SK-N-SH treated with all-trans-retinoic acid at 6 μM for 48 hours (cell line): Measurements from ENCODE around the gene KIAA0753.

ENCODE experiments used
- ATAC-seq: fragments of 200-7000 bp; cut with Tn5 transposase; 3 replicates; pipeline ENCODE4 v1.9.1; 2020; ENCODE audit warnings: mild to moderate bottlenecking, moderate library complexity
- BACH2 ChIP-seq: fragments of 250-450 bp; sonication (Bioruptor Pico); IDR thresholded peaks from 2 replicates; pipeline ENCODE4 v1.9.0; 2021; ENCODE audit warnings: mild to moderate bottlenecking, borderline replicate concordance
- CSDC2 ChIP-seq: fragments of 250-450 bp; sonication (Bioruptor Pico); IDR thresholded peaks from 2 replicates; pipeline ENCODE4 v1.5.0; 2020; ENCODE audit warnings: mild to moderate bottlenecking, moderate library complexity
- ESRRG ChIP-seq: fragments of 250-450 bp; sonication (Bioruptor Pico); IDR thresholded peaks from 2 replicates; pipeline ENCODE4 v1.6.1; 2021; ENCODE audit warnings: mild to moderate bottlenecking
- GLIS3 ChIP-seq: fragments of 250-450 bp; sonication (Bioruptor Pico); IDR thresholded peaks from 2 replicates; pipeline ENCODE4 v1.5.0; 2020; ENCODE audit warnings: mild to moderate bottlenecking, moderate library complexity
- ISL1 ChIP-seq: fragments of 250-450 bp; sonication (Bioruptor Pico); IDR thresholded peaks from 2 replicates; pipeline ENCODE4 v2.1.2; 2022; ENCODE audit warnings: mild to moderate bottlenecking, moderate library complexity
- OSR1 ChIP-seq: fragments of 250-450 bp; sonication (Bioruptor Pico); IDR thresholded peaks from 2 replicates; pipeline ENCODE4 v1.8.0; 2022; ENCODE audit warnings: moderate library complexity, mild to moderate bottlenecking, inconsistent platforms
- RARB ChIP-seq: fragments of 250-450 bp; sonication (Bioruptor Pico); IDR thresholded peaks from 2 replicates; pipeline ENCODE4 v1.8.0; 2021; ENCODE audit warnings: mild to moderate bottlenecking, moderate library complexity
- SNAI2 ChIP-seq: fragments of 250-450 bp; sonication (Bioruptor Pico); IDR thresholded peaks from 2 replicates; pipeline ENCODE4 v1.5.0; 2020; ENCODE audit warnings: mild to moderate bottlenecking, moderate library complexity
- TCF4 ChIP-seq: fragments of 250-450 bp; sonication (Bioruptor Pico); IDR thresholded peaks from 2 replicates; pipeline ENCODE4 v1.8.0; 2021; ENCODE audit warnings: mild to moderate bottlenecking, moderate library complexity, borderline replicate concordance
- TOX ChIP-seq: fragments of 250-450 bp; sonication (Bioruptor Pico); IDR thresholded peaks from 2 replicates; pipeline ENCODE4 v1.8.0; 2021; ENCODE audit warnings: mild to moderate bottlenecking, moderate library complexity, borderline replicate concordance
- TSHZ2 ChIP-seq: fragments of 250-450 bp; sonication (Bioruptor Pico); IDR thresholded peaks from 2 replicates; pipeline ENCODE4 v1.5.0; 2020; ENCODE audit warnings: mild to moderate bottlenecking, moderate library complexity
- ZC3H10 ChIP-seq: fragments of 250-450 bp; sonication (Bioruptor Pico); IDR thresholded peaks from 2 replicates; pipeline ENCODE4 v1.5.1; 2021; ENCODE audit warnings: mild to moderate bottlenecking, moderate library complexity
- ZFP3 ChIP-seq: fragments of 250-450 bp; sonication (Bioruptor Pico); IDR thresholded peaks from 2 replicates; pipeline ENCODE4 v1.5.0; 2020; ENCODE audit warnings: mild to moderate bottlenecking, moderate library complexity
- ZFP30 ChIP-seq: fragments of 450-650 bp; formaldehyde crosslinking; IDR thresholded peaks from 2 replicates; pipeline ENCODE4 v1.5.0; 2022; ENCODE audit warnings: mild to moderate bottlenecking, moderate library complexity
- ZNF565 ChIP-seq: fragments of 450-650 bp; formaldehyde crosslinking; conservative IDR thresholded peaks from 2 replicates; pipeline ENCODE4 v1.5.0; 2020; ENCODE audit warnings: low read depth, mild to moderate bottlenecking, moderate library complexity
- ZNF70 ChIP-seq: fragments of 450-650 bp; formaldehyde crosslinking; IDR thresholded peaks from 2 replicates; pipeline ENCODE4 v1.5.0; 2020; ENCODE audit warnings: mild to moderate bottlenecking, moderate library complexity
- ZNF8 ChIP-seq: fragments of 450-650 bp; formaldehyde crosslinking; IDR thresholded peaks from 2 replicates; pipeline ENCODE4 v1.5.0; 2020; ENCODE audit warnings: mild to moderate bottlenecking, moderate library complexity
- TF ChIP-seq, protein P1 (sequence below): fragments of 250-450 bp; sonication (Bioruptor Pico); IDR thresholded peaks from 2 replicates; pipeline ENCODE4 v1.8.0; 2021; ENCODE audit warnings: low read depth, mild to moderate bottlenecking, moderate library complexity, borderline replicate concordance
- TF ChIP-seq, protein P2 (sequence below): fragments of 250-450 bp; sonication (Bioruptor Pico); IDR thresholded peaks from 2 replicates; pipeline ENCODE4 v1.5.1; 2021; ENCODE audit warnings: mild to moderate bottlenecking, moderate library complexity

Gene KIAA0753

GRCh38 chr17:6578491-6578890 is 62.0 kb downstream of the KIAA0753 start:
- ATAC-seq: no peak
- no peak for TF ChIP-seq ZC3H10 (CRISPR knock-in tag)

GRCh38 chr17:6577686-6578263 is 62.7 kb downstream of the KIAA0753 start:
- no peak for ATAC-seq
- TF ChIP-seq CSDC2 (CRISPR knock-in tag) (no peak), BACH2 (no peak), ZFP30 (no peak), SNAI2 (no peak), ZFP3 (CRISPR knock-in tag) (no peak), OSR1 (no peak), ZNF565 (CRISPR knock-in tag) (no peak)

DNA sequence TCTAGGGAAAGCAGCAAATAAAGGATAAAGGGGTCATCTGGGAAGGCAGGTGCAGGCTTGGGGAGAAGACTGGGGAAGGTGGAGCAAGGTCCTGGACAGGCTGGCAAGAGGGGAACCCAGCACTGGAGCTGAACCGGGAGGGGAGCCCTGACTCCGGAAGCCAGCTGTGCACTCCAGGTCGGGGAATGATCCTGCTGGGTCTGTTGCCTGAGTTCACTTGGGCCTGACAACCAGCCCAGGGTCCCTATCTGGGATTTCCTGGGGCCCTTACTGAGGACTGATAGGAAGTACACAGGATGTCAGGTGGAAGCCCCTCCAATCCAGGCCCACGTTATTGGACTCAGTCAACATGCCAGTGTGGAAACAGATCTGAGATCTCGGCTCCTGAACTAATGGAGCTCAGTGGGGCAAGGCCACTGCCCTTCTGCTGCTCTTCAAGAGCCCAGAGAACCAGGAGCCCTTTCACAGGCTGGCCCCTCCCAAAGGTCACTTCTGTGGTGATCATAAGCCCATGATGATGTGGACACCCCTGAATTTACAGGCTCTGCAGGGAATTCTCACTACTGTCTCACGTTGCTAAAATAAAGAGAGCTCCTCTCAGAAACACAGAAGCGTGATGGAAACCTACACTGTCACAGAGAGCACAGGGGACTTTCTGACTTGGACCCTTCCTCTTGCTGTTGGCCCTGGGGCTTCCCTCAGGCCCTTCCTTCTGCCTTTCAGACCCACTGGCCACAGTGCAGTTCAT is 64.3 kb downstream of the KIAA0753 start:
- no peak for TF ChIP-seq SNAI2
- no peak for TF ChIP-seq ESRRG (CRISPR knock-in tag)
- TF ChIP-seq ISL1 (CRISPR knock-in tag): no peak
- TF ChIP-seq, protein P1, sequence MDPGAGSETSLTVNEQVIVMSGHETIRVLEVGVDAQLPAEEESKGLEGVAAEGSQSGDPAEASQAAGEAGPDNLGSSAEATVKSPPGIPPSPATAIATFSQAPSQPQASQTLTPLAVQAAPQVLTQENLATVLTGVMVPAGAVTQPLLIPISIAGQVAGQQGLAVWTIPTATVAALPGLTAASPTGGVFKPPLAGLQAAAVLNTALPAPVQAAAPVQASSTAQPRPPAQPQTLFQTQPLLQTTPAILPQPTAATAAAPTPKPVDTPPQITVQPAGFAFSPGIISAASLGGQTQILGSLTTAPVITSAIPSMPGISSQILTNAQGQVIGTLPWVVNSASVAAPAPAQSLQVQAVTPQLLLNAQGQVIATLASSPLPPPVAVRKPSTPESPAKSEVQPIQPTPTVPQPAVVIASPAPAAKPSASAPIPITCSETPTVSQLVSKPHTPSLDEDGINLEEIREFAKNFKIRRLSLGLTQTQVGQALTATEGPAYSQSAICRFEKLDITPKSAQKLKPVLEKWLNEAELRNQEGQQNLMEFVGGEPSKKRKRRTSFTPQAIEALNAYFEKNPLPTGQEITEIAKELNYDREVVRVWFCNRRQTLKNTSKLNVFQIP (CRISPR knock-in tag): no peak
- no peak for TF ChIP-seq BACH2
- TF ChIP-seq, all 23 proteins: peak for 0
- ATAC-seq: no peak

- ATAC-seq: no peak; the same call in 2 of the 3 replicates
- TF ChIP-seq RARB (CRISPR knock-in tag) (no peak), TOX (no peak), BACH2 (no peak), ZNF70 (CRISPR knock-in tag) (no peak), ZFP3 (CRISPR knock-in tag) (no peak), ZNF565 (CRISPR knock-in tag) (no peak), OSR1 (no peak), SNAI2 (no peak), TSHZ2 (CRISPR knock-in tag) (no peak), ZFP30 (no peak), TCF4 (CRISPR knock-in tag) (no peak), GLIS3 (CRISPR knock-in tag) (no peak), ISL1 (CRISPR knock-in tag) (no peak), ESRRG (CRISPR knock-in tag) (no peak), ZNF8 (CRISPR knock-in tag) (no peak)
- TF ChIP-seq, protein P1 (CRISPR knock-in tag): no peak
- TF ChIP-seq, protein P2, sequence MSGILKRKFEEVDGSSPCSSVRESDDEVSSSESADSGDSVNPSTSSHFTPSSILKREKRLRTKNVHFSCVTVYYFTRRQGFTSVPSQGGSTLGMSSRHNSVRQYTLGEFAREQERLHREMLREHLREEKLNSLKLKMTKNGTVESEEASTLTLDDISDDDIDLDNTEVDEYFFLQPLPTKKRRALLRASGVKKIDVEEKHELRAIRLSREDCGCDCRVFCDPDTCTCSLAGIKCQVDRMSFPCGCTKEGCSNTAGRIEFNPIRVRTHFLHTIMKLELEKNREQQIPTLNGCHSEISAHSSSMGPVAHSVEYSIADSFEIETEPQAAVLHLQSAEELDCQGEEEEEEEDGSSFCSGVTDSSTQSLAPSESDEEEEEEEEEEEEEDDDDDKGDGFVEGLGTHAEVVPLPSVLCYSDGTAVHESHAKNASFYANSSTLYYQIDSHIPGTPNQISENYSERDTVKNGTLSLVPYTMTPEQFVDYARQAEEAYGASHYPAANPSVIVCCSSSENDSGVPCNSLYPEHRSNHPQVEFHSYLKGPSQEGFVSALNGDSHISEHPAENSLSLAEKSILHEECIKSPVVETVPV (CRISPR knock-in tag): no peak
Measured at GRCh38 chr17:6575596-6575988, 64.9 kb downstream of the KIAA0753 start.
